ENCODE results near the gene NFE2L1. TPM values are rescaled to one million over a fixed set of nuclear protein-coding genes. Genes with fewer than 3 reads are reported as not detected.

Gene NFE2L1
- total and polyA plus RNA-seq, 9 of the 15 experiments (the other 6 are each of a cell fraction or from before 2014, with no cell fraction given) = 2.0 to 68.6 (median 39.7) TPM

DNA sequence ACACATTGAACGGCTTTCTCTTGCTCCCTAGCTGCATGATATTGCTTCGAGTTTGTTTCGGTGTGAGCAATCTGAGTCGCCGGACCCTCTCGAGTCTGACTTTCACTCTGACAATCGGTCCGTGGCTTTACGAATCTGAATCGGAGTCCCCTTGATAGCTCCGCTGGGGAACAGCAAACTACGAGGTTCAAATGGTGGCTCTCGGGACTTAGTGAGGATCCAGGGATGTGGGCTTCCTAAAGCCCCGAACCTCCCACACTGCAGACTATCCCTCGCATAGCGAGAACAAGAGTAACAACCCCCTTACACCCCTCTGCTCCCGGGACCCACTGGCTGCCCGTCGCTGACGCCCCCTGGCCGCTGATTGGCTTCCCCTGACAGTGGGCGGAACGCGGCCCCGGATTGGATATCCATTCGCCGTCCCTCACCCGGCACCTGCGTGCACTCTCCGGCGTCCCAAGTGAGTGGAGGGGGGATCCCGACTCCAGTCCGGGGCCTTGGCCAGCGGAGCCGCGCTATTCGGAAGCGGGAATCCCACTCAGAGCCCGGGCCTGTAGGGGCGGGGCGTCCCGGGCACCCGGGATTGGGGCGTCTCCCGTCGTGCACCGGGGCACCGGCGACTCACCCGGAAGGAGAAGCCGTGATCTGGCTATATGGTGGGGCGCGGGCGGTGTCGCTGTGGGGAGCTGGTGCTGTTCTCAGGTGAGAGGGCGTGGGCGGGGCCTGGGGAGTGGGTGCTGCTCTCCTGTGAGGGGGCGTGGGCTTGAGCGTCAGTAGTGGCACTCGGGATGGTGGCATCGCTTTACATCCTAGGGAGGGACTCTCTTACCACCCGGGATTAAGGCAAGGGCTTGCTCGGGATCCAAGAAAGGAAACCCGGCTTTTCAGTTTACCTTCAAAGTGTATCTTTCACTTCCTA, 59.2 kb downstream of the NFE2L1 start, which contains the start of gene SNX11 (continued):
- TF ChIP-seq, protein P1, sequence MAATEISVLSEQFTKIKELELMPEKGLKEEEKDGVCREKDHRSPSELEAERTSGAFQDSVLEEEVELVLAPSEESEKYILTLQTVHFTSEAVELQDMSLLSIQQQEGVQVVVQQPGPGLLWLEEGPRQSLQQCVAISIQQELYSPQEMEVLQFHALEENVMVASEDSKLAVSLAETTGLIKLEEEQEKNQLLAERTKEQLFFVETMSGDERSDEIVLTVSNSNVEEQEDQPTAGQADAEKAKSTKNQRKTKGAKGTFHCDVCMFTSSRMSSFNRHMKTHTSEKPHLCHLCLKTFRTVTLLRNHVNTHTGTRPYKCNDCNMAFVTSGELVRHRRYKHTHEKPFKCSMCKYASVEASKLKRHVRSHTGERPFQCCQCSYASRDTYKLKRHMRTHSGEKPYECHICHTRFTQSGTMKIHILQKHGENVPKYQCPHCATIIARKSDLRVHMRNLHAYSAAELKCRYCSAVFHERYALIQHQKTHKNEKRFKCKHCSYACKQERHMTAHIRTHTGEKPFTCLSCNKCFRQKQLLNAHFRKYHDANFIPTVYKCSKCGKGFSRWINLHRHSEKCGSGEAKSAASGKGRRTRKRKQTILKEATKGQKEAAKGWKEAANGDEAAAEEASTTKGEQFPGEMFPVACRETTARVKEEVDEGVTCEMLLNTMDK (IDR thresholded peaks at IDR 0.05; ENCODE audit: borderline replicate concordance, insufficient read depth, low read depth, low read length, poor library complexity, severe bottlenecking) = no peak
- TF ChIP-seq TEAD4 (IDR thresholded peaks at IDR 0.05; ENCODE audit: low read length) (peak; percentile 6; the same call in 1 of the 2 replicates), TEAD4 (CRISPR knock-in tag; IDR thresholded peaks at IDR 0.05; ENCODE audit: borderline replicate concordance) (no peak), CREB3L1 (IDR thresholded peaks at IDR 0.05; ENCODE audit: borderline replicate concordance, low read depth) (peak; percentile 61), E2F5 (CRISPR knock-in tag; IDR thresholded peaks at IDR 0.05) (no peak), EP400 (IDR thresholded peaks at IDR 0.05) (peak; percentile 78), NR1H2 (CRISPR knock-in tag; IDR thresholded peaks at IDR 0.05) (0 out of 2 replicates have a peak, but pooled peaks have one; percentile 61), ZKSCAN1 (IDR thresholded peaks at IDR 0.05; ENCODE audit: low read depth, low read length) (no peak), RBM22 (IDR thresholded peaks at IDR 0.05; ENCODE audit: low read depth, low read length, poor library complexity, severe bottlenecking) (no peak), ARHGAP35 (IDR thresholded peaks at IDR 0.05; ENCODE audit: partially characterized antibody) (no peak)
- TF ChIP-seq, protein P2, sequence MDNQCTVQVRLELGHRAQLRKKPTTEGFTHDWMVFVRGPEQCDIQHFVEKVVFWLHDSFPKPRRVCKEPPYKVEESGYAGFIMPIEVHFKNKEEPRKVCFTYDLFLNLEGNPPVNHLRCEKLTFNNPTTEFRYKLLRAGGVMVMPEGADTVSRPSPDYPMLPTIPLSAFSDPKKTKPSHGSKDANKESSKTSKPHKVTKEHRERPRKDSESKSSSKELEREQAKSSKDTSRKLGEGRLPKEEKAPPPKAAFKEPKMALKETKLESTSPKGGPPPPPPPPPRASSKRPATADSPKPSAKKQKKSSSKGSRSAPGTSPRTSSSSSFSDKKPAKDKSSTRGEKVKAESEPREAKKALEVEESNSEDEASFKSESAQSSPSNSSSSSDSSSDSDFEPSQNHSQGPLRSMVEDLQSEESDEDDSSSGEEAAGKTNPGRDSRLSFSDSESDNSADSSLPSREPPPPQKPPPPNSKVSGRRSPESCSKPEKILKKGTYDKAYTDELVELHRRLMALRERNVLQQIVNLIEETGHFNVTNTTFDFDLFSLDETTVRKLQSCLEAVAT (IDR thresholded peaks at IDR 0.05) = no peak
- TF ChIP-seq, protein P3, sequence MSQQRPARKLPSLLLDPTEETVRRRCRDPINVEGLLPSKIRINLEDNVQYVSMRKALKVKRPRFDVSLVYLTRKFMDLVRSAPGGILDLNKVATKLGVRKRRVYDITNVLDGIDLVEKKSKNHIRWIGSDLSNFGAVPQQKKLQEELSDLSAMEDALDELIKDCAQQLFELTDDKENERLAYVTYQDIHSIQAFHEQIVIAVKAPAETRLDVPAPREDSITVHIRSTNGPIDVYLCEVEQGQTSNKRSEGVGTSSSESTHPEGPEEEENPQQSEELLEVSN (IDR thresholded peaks at IDR 0.05; ENCODE audit: borderline replicate concordance in 1 of 2, extremely low read depth in 1 of 2, insufficient read depth in 1 of 2, insufficient read length in 1 of 2, low read depth in 1 of 2, low read length in 1 of 2, poor library complexity in 1 of 2, severe bottlenecking in 1 of 2) = peak in 1 of 2 experiments; percentile 17
- TF ChIP-seq, protein P4, sequence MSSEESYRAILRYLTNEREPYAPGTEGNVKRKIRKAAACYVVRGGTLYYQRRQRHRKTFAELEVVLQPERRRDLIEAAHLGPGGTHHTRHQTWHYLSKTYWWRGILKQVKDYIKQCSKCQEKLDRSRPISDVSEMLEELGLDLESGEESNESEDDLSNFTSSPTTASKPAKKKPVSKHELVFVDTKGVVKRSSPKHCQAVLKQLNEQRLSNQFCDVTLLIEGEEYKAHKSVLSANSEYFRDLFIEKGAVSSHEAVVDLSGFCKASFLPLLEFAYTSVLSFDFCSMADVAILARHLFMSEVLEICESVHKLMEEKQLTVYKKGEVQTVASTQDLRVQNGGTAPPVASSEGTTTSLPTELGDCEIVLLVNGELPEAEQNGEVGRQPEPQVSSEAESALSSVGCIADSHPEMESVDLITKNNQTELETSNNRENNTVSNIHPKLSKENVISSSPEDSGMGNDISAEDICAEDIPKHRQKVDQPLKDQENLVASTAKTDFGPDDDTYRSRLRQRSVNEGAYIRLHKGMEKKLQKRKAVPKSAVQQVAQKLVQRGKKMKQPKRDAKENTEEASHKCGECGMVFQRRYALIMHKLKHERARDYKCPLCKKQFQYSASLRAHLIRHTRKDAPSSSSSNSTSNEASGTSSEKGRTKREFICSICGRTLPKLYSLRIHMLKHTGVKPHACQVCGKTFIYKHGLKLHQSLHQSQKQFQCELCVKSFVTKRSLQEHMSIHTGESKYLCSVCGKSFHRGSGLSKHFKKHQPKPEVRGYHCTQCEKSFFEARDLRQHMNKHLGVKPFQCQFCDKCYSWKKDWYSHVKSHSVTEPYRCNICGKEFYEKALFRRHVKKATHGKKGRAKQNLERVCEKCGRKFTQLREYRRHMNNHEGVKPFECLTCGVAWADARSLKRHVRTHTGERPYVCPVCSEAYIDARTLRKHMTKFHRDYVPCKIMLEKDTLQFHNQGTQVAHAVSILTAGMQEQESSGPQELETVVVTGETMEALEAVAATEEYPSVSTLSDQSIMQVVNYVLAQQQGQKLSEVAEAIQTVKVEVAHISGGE (CRISPR knock-in tag; IDR thresholded peaks at IDR 0.05) = peak in 1 of 3 experiments; percentile 38; a peak in 1 of 6 replicates
